Measurements from ENCODE around the gene PHF12.

The PHF12 gene

GRCh38 chr17:28906276-28906675, 45.0 kb downstream of the PHF12 start:
- TF ChIP-seq FOXM1 (IDR thresholded peaks at IDR 0.05; ENCODE audit: borderline replicate concordance, low read depth): no peak
- no peak for TF ChIP-seq YY1 (IDR thresholded peaks at IDR 0.05; ENCODE audit: low read depth)
- no peak for TF ChIP-seq CREB1 (IDR thresholded peaks at IDR 0.05; ENCODE audit: low read depth)
- TF ChIP-seq RAD21 (IDR thresholded peaks at IDR 0.05; ENCODE audit: low read depth): no peak
- TF ChIP-seq MAX (IDR thresholded peaks at IDR 0.05): no peak
- TF ChIP-seq TCF12 (IDR thresholded peaks at IDR 0.05; ENCODE audit: low read depth): no peak
- TF ChIP-seq TEAD4 (IDR thresholded peaks at IDR 0.05): no peak
- no peak for TF ChIP-seq REST (IDR thresholded peaks at IDR 0.05; ENCODE audit: low read depth)
- TF ChIP-seq NFIC (IDR thresholded peaks at IDR 0.05): no peak

GRCh38 chr17:28904800-28905199, 46.5 kb downstream of the PHF12 start:
- TF ChIP-seq USF1 (IDR thresholded peaks at IDR 0.05): no peak
- no peak for TF ChIP-seq YY1 (IDR thresholded peaks at IDR 0.05; ENCODE audit: low read depth)
- TF ChIP-seq ZBTB7A (IDR thresholded peaks at IDR 0.05; ENCODE audit: low read depth): no peak
- TF ChIP-seq REST (IDR thresholded peaks at IDR 0.05; ENCODE audit: low read depth): no peak
- no peak for TF ChIP-seq TCF12 (IDR thresholded peaks at IDR 0.05; ENCODE audit: low read depth)
- no peak for TF ChIP-seq RAD21 (IDR thresholded peaks at IDR 0.05; ENCODE audit: low read depth)
- no peak for TF ChIP-seq TAF1 (IDR thresholded peaks at IDR 0.05; ENCODE audit: low read depth)
- TF ChIP-seq CEBPB (IDR thresholded peaks at IDR 0.05): no peak
- no peak for TF ChIP-seq FOXM1 (IDR thresholded peaks at IDR 0.05; ENCODE audit: borderline replicate concordance, low read depth)
- TF ChIP-seq CREB1 (IDR thresholded peaks at IDR 0.05; ENCODE audit: low read depth): no peak
- TF ChIP-seq TEAD4 (IDR thresholded peaks at IDR 0.05): no peak

GRCh38 chr17:28902819-28903545, 48.3 kb downstream of the PHF12 start, which contains the start of gene DHRS13:
Gene DHRS13, minus strand, starts transcription at chr17:28903079. Its CDS starts 135 bp downstream, at chr17:28902944.
- TF ChIP-seq REST (IDR thresholded peaks at IDR 0.05; ENCODE audit: low read depth) (no peak), CEBPB (IDR thresholded peaks at IDR 0.05) (no peak), RAD21 (IDR thresholded peaks at IDR 0.05; ENCODE audit: low read depth) (peak; percentile 53; the same call in 1 of the 2 replicates), YY1 (IDR thresholded peaks at IDR 0.05; ENCODE audit: low read depth) (no peak), TAF1 (IDR thresholded peaks at IDR 0.05; ENCODE audit: low read depth) (no peak), CREB1 (IDR thresholded peaks at IDR 0.05; ENCODE audit: low read depth) (no peak), ZBTB7A (IDR thresholded peaks at IDR 0.05; ENCODE audit: low read depth) (no peak; the same call in 1 of the 2 replicates), TCF12 (IDR thresholded peaks at IDR 0.05; ENCODE audit: low read depth) (peak; percentile 54), USF1 (IDR thresholded peaks at IDR 0.05) (no peak), TEAD4 (IDR thresholded peaks at IDR 0.05) (no peak), EP300 (IDR thresholded peaks at IDR 0.05; ENCODE audit: borderline replicate concordance) (no peak; the same call in 1 of the 2 replicates), FOXM1 (IDR thresholded peaks at IDR 0.05; ENCODE audit: borderline replicate concordance, low read depth) (no peak), MAX (IDR thresholded peaks at IDR 0.05) (peak; percentile 92), NFIC (IDR thresholded peaks at IDR 0.05) (peak; percentile 92), EGR1 (IDR thresholded peaks at IDR 0.05) (peak; percentile 92)
